ENCODE results near the gene OR2B2.
"Not testable (repeated sequence)": the region's sequence is repeated elsewhere in the genome, so short reads cannot be mapped to it uniquely, and the experiment has no call there.

Gene OR2B2

DNA sequence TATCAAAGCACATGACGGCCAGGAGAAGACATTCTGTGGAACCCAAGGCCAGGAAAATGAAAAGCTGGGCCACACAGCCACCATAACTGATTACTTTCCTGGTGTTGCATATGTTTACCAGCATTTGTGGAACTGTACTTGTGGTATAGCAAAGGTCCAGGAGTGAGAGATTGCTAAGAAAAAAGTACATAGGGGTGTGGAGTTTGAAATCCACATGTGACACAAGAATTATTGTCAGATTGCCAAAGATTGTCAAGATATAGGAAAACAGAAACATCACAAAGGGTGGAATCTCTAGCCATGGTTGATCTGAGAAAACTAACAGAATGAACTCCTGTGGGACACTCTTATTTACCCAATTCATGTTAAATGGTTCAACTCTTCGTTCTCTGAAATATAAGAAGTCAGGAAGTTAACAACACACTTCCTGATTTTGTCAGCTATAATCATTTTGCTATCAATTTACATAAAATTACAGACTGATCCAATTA lies at the start of gene OR2B2:
Gene OR2B2 (minus strand): TSS at position 441 of the 491 bp plus-strand sequence. CDS start 77 bp downstream, at position 364.
- Histone ChIP-seq H3K27me3 (peaks cover 0 to 3% of the 10 kb centered on the region in 2 donors), H3K9me3 (no peaks in the 10 kb centered on the region), H3K4me1 (no peaks in the 10 kb centered on the region), H3K4me3 (no peak within 1 kb of the TSS), H3K36me3 (no peaks in the 10 kb centered on the region), H3K27ac (no peak within 1 kb of the TSS)
- no peak for DNase-seq
- intact Hi-C loops (cut with DNase I; ENCODE audit: low total_unique reads): no loop called here
- TF ChIP-seq CTCF (IDR thresholded peaks at IDR 0.05): no peak

DNA sequence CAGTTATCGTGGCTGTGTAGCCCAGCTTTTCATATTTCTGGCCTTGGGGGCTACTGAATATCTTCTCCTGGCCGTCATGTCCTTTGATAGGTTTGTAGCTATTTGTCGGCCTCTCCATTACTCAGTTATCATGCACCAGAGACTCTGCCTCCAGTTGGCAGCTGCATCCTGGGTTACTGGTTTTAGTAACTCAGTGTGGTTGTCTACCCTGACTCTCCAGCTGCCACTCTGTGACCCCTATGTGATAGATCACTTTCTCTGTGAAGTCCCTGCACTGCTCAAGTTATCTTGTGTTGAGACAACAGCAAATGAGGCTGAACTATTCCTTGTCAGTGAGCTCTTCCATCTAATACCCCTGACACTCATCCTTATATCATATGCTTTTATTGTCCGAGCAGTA lies 45.3 kb upstream of the OR2B2 start:
- no peaks in the 10 kb centered on the region for H3K36me3 ChIP-seq
- H3K4me3 ChIP-seq: no peak overlapping the region
- H3K27ac ChIP-seq: no peak overlapping the region
- no peak for DNase-seq
- H3K9me3 ChIP-seq: no peaks in the 10 kb centered on the region
- no peak for TF ChIP-seq CTCF (IDR thresholded peaks at IDR 0.05)
- intact Hi-C loops (cut with DNase I; ENCODE audit: low total_unique reads): no loop called here
- peaks cover 0 to 6% of the 10 kb centered on the region in 2 donors for H3K27me3 ChIP-seq
- no peaks in the 10 kb centered on the region for H3K4me1 ChIP-seq

- intact Hi-C loops (cut with DNase I; ENCODE audit: low total_unique reads): no loop called here
Measured at GRCh38 chr6:27956941-27957340, 44.7 kb upstream of the OR2B2 start, which contains the start of gene OR2B6. Gene OR2B6 (plus strand): TSS chr6:27957241. CDS start chr6:27957241, 0 bp downstream.

DNA sequence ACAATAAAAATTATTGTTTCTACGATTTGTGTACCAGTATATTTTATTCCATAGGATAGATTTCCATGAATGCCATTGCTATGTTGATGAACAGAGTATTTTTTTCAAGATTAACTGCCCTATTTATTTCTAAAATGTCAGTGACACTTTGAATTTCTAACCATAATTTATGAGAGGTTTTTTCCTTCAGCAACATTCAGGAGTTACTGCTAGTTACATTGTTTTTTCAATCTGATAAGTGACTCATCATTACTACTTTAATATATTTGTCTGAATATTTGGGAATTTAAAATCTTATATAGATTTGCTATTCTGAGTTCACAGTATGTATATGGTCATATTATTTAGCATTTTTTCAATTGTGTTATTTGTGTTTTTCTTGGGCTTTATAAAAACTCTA lies 38.8 kb upstream of the OR2B2 start:
- Histone ChIP-seq H3K4me1 (no peaks in the 10 kb centered on the region), H3K9me3 (no peaks in the 10 kb centered on the region), H3K4me3 (no peak overlapping the region), H3K36me3 (no peaks in the 10 kb centered on the region), H3K27ac (no peak overlapping the region), H3K27me3 (peaks cover 0 to 6% of the 10 kb centered on the region in 2 donors)
- TF ChIP-seq CTCF (IDR thresholded peaks at IDR 0.05): no peak
- intact Hi-C loops (cut with DNase I; ENCODE audit: low total_unique reads): no loop called here
- DNase-seq: no peak

More at GRCh38 chr6:27956941-27957340, 44.7 kb upstream of the OR2B2 start, which contains the start of gene OR2B6:
- Histone ChIP-seq H3K4me1 (no peaks in the 10 kb centered on the region), H3K4me3 (no peak within 1 kb of the TSS), H3K36me3 (no peaks in the 10 kb centered on the region), H3K27me3 (peaks cover 0 to 6% of the 10 kb centered on the region in 2 donors), H3K27ac (no peak within 1 kb of the TSS), H3K9me3 (no peaks in the 10 kb centered on the region)
- no peak for TF ChIP-seq CTCF (IDR thresholded peaks at IDR 0.05)
- DNase-seq: no peak

DNA sequence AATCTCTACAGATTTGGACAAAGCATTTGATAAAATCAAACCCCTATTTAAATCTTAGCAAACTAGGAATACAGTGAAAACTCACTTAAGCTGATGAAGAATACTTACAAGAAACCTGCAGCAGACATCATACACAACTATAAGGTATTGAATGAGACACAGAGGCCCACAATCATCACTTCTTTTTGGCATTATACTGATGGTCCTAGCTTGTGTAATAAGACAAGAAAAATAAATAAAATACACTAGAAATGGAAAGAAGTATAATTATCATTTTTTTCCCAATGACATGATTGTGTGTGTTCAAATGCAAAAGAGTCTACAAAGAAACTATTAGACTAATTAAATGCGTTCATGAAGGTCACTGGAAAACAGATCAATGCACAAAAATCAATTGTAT lies 36.0 kb upstream of the OR2B2 start:
- TF ChIP-seq CTCF (IDR thresholded peaks at IDR 0.05): no peak
- H3K4me3 ChIP-seq: no peak overlapping the region
- H3K27me3 ChIP-seq: peaks cover 0 to under 1% of the 10 kb centered on the region in 2 donors
- no peaks in the 10 kb centered on the region for H3K9me3 ChIP-seq
- H3K36me3 ChIP-seq: no peaks in the 10 kb centered on the region
- H3K27ac ChIP-seq: no peak overlapping the region
- DNase-seq: no peak
- intact Hi-C loops (cut with DNase I; ENCODE audit: low total_unique reads): no loop called here
- H3K4me1 ChIP-seq: no peaks in the 10 kb centered on the region

- H3K27ac ChIP-seq; H3K4me3 ChIP-seq; intact Hi-C loops (cut with DNase I; ENCODE audit: low total_unique reads); DNase-seq; H3K4me1 ChIP-seq; H3K27me3 ChIP-seq; H3K36me3 ChIP-seq; H3K9me3 ChIP-seq: not testable (repeated sequence)
Measured at GRCh38 chr6:27943072-27943471, 30.9 kb upstream of the OR2B2 start.

All from tibial artery (tissue), 4 donors.